ENCODE data around the gene SLC35G6. TPM values are rescaled to one million over a fixed set of nuclear protein-coding genes. Genes with fewer than 3 reads are reported as not detected.

Gene SLC35G6
- total RNA-seq, 1 experiment from 2014 or later: not detected

DNA sequence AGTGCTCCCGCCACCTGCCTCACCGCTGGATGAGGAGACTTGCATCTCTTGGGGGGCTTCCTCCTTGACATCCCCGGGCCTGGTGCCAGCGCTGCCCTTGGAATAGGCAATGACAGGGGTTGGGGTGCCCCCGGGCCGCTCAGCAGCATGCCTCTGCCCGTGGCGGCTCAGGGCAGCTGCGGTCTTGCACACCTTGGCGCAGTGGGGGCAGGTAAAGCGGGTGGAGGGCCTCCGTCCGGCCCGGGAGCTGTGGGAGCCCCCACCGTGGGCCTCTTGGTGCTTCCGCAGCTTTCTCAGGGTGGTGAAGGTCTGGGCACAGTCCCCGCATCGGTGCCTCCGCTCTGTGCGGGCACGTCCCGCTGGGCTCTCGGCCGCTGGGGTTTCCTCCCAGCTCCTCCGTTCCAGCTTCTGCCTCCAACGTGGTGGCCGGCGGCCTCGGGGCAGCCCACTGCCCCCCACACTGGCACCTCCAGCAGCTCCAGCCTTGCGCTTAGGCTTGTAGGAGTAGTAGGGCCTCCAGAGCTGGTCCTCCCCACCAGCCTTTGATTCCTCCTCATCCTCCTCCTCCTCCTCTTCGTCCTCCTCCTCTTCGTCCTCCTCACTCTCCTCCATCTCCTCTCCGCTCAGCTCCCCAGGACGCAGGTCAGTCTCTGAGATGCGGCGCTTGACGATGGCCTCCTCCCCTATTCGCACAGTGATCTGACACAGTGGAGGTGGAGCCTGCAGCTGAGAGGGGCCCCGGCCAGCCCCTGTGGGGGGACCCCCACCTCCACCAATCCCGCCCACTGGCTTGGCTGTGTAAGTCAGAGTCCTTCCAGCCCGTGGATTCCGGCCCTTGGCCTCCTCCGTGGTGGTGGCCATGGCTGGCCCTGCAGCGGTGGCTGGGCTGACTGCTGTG is 18.5 kb upstream of the SLC35G6 start:
- no peak for ATAC-seq
- CTCF ChIA-PET: no interaction called here
- BruUV-seq (replicated peaks): no TSS peak
- no peak for DNase-seq (ENCODE audit: low read depth, low spot score)
- TF ChIP-seq REST (IDR thresholded peaks at IDR 0.05; ENCODE audit: insufficient read depth in 1 of 2, low read depth in 2 of 2, low read length in 1 of 2): no peak
- TF ChIP-seq SIN3A (IDR thresholded peaks at IDR 0.05; ENCODE audit: borderline replicate concordance, insufficient read depth, low read depth, low read length): no peak
- no peak for TF ChIP-seq POLR2AphosphoS5 (IDR thresholded peaks at IDR 0.05; ENCODE audit: low read depth, low read length)
- TF ChIP-seq TCF7L2 (IDR thresholded peaks at IDR 0.05; ENCODE audit: low read depth, low read length): no peak
- TF ChIP-seq, protein P1, sequence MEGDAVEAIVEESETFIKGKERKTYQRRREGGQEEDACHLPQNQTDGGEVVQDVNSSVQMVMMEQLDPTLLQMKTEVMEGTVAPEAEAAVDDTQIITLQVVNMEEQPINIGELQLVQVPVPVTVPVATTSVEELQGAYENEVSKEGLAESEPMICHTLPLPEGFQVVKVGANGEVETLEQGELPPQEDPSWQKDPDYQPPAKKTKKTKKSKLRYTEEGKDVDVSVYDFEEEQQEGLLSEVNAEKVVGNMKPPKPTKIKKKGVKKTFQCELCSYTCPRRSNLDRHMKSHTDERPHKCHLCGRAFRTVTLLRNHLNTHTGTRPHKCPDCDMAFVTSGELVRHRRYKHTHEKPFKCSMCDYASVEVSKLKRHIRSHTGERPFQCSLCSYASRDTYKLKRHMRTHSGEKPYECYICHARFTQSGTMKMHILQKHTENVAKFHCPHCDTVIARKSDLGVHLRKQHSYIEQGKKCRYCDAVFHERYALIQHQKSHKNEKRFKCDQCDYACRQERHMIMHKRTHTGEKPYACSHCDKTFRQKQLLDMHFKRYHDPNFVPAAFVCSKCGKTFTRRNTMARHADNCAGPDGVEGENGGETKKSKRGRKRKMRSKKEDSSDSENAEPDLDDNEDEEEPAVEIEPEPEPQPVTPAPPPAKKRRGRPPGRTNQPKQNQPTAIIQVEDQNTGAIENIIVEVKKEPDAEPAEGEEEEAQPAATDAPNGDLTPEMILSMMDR (IDR thresholded peaks at IDR 0.05): no peak
- H3K4me1 ChIP-seq (ENCODE audit: control insufficient read depth, insufficient read depth, low read length): peaks cover 9% of the 10 kb centered on the region; the same call in 1 of the 2 replicates
- intact Hi-C loops (cut with micrococcal nuclease; ENCODE audit: unreplicated experiment): no loop called here
- H3K27me3 ChIP-seq (ENCODE audit: control insufficient read depth, insufficient read depth, low read length): no peaks in the 10 kb centered on the region
- H3K27ac ChIP-seq (ENCODE audit: low read length): no peak overlapping the region
- in situ Hi-C loops (cut with HindIII; ENCODE audit: low pct_unique_long_range_greater_than_20kb, low sequenced_read_pairs): no loop called here
- H3K36me3 ChIP-seq (ENCODE audit: control insufficient read depth, insufficient read depth, low read length): no peaks in the 10 kb centered on the region
- no peak overlapping the region for H3K4me3 ChIP-seq (ENCODE audit: low read depth in 2 of 2, low read length in 2 of 2)
- POLR2A ChIA-PET: no interaction called here
- H3K9me3 ChIP-seq (ENCODE audit: control insufficient read depth, insufficient read depth, low read depth, low read length): no peaks in the 10 kb centered on the region

DNA sequence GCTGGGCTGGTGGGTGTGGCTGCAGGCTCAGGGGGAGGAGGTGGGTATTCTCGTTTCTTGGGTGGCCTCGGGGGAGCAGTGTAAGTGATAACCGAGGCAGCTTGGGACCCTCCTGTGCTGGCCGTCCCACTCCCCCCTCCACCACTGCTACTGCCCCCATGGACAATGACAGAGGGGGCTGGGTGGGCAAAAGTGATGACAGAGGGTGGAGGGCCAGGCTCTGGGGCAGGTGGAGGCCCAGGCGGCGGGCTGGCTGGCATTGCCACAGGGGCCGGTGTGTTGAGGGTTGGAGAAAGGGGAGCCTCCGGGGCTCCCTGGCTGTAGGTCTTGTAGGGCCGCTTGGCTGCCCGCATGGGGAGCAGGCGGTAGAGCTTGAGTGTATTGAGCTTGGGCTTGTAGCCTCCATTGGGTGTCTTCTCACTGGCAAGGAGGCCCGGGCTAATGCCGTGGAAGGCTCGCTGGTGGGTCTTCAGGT is 17.8 kb upstream of the SLC35G6 start:
- intact Hi-C loops (cut with micrococcal nuclease; ENCODE audit: unreplicated experiment) (no loop called here), in situ Hi-C loops (cut with HindIII; ENCODE audit: low pct_unique_long_range_greater_than_20kb, low sequenced_read_pairs) (no loop called here)
- DNase-seq (ENCODE audit: low read depth, low spot score) (no peak), ATAC-seq (no peak)
- Histone ChIP-seq H3K4me3 (ENCODE audit: low read depth in 2 of 2, low read length in 2 of 2) (no peak overlapping the region), H3K27me3 (ENCODE audit: control insufficient read depth, insufficient read depth, low read length) (no peaks in the 10 kb centered on the region), H3K27ac (ENCODE audit: low read length) (no peak overlapping the region), H3K36me3 (ENCODE audit: control insufficient read depth, insufficient read depth, low read length) (no peaks in the 10 kb centered on the region), H3K9me3 (ENCODE audit: control insufficient read depth, insufficient read depth, low read depth, low read length) (no peaks in the 10 kb centered on the region), H3K4me1 (ENCODE audit: control insufficient read depth, insufficient read depth, low read length) (peaks cover 13% of the 10 kb centered on the region)
- no peak for TF ChIP-seq POLR2AphosphoS5 (IDR thresholded peaks at IDR 0.05; ENCODE audit: low read depth, low read length)
- no peak for TF ChIP-seq TCF7L2 (IDR thresholded peaks at IDR 0.05; ENCODE audit: low read depth, low read length)
- TF ChIP-seq SIN3A (IDR thresholded peaks at IDR 0.05; ENCODE audit: borderline replicate concordance, insufficient read depth, low read depth, low read length): no peak
- TF ChIP-seq, protein P1 (IDR thresholded peaks at IDR 0.05): no peak
- no peak for TF ChIP-seq REST (IDR thresholded peaks at IDR 0.05; ENCODE audit: insufficient read depth in 1 of 2, low read depth in 2 of 2, low read length in 1 of 2)
- BruUV-seq (replicated peaks): no TSS peak
- ChIA-PET POLR2A (no interaction called here), CTCF (no interaction called here)
